HG02981 (cell line): ENCODE data around the gene APH1A.
"Not testable (repeated sequence)": the region's sequence is repeated elsewhere in the genome, so short reads cannot be mapped to it uniquely, and the experiment has no call there.

Experiments
- ATAC-seq: cut with Tn5 transposase; IDR thresholded peaks from one replicate; pipeline ENCODE4 v1.9.1; 2021; ENCODE audit warnings: mild to moderate bottlenecking, moderate library complexity; ENCODE audit not compliant: unreplicated experiment

The APH1A gene

DNA sequence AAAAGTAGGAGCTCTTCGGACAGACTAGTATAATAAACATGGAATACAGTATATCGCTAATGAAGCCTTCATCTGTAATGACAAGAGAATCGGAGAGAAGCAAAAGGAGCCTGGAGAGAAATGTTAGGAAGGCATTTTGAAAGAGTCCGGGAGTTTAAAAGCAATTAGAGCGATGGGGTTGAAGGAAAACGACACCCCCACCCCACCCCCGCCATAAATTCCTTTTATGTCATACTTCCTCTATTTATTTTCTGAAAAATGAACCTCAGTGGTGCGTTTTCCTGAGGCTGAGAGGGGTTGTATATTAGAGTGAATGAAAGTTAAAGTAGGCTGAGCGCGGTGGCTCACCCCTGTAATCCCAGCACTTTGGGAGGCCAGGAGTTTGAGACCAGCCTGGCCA is 635 bp upstream of the APH1A start:
- no peak for ATAC-seq

DNA sequence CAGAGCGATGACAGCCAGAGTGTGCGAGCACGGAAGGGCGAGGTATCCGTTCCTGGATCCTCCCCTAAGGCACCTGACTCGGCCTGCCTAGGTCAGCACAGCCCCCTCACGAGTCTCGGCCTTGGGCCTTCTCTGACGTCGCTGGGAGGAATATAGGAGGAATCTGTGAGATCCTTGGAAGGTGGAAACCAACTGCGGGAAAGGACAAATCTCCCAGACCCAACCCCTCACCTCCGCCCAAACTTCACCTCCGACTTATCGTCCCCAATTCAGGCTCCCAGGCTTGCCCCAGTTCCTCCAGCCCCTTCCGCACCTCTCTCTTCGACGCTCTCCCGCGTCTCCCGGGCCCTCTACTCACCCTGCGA is 494 bp downstream of the APH1A start:
- peak; percentile 27 for ATAC-seq

DNA sequence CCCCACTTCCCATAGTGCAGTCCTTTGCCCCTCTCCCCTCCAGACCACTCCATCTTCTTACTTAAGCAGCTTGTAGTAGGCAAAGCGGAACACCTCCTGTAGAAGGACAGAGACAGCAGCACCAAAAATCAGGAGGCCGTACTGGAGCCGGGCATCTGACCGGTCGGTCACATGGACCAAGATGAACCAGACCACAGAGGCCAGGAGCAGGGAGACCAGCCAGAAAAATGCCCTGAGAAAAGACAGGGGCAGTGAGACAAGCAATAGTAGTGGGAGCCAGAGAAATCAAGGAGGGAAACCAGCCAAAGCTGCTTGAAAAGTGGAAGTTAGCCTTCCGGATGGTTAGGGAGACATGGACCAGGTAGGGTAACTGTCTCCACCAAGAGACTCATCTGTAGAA is 920 bp downstream of the APH1A start:
- ATAC-seq, result no peak

DNA sequence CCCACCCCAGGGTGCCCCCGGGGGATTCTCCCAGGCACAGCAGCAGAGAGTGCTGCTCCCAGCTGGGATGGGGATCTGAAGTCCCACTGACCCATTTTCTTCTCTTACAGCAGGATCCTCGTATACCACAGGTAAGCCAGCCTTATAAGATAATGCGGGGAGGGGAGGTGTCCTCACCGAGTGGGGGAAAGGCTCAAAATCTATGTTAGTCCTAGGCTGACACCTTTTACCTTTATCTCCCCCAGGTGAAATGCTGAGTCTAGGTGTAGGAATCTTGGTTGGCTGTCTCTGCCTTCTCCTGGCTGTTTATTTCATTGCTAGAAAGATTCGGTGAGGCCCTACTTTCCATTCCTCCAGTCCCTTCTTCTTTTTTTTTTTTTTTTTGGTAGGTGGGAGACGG is 5.3 kb downstream of the APH1A start:
- no peak for ATAC-seq

DNA sequence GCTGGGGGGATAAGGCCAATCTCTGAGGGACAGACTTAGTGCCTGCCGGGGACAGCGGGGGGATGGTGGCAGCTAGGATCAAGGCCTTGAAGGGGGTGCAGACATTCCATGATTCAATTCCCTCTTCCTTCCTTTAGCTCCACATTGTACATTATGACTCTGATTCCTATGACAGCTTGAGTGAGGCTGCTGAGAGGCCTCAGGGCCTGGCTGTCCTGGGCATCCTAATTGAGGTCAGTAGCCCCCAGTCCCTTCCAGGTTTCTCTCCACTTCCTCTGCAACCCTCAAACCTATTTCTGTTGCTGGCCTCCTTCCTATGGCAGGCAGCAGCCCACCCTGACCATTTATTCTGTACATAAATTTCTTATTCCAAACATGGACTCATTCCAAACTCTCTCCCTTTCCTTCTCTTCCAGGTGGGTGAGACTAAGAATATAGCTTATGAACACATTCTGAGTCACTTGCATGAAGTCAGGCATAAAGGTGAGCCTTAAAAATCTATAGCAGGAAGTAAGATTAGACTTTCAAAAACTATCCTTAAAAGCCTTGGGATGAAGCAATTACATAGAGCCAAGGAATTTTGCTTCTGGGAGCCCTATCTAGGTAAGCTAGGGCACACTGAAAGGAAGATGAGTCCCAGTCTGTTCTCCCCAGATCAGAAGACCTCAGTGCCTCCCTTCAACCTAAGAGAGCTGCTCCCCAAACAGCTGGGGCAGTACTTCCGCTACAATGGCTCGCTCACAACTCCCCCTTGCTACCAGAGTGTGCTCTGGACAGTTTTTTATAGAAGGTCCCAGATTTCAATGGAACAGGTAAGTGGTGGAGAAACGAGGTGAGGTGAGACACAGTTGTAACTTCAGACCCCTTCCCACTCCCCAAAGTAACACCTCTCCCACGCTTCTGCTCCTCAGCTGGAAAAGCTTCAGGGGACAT is 6.2 kb downstream of the APH1A start:
- no peak for ATAC-seq

DNA sequence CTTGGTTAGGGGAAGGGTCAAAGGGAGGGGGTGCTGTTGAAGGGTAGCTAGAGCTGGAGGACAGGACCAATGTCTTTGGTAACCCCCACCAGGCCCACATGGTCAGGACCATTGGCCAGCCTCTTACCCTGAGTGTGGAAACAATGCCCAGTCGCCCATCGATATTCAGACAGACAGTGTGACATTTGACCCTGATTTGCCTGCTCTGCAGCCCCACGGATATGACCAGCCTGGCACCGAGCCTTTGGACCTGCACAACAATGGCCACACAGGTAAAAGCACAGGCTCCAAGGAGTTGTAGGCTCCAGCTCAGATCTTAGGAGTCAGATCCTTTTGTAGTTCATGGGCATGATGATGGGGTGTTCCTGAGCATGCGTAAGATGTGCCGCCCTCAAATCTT is 7.4 kb downstream of the APH1A start:
- ATAC-seq, result no peak

DNA sequence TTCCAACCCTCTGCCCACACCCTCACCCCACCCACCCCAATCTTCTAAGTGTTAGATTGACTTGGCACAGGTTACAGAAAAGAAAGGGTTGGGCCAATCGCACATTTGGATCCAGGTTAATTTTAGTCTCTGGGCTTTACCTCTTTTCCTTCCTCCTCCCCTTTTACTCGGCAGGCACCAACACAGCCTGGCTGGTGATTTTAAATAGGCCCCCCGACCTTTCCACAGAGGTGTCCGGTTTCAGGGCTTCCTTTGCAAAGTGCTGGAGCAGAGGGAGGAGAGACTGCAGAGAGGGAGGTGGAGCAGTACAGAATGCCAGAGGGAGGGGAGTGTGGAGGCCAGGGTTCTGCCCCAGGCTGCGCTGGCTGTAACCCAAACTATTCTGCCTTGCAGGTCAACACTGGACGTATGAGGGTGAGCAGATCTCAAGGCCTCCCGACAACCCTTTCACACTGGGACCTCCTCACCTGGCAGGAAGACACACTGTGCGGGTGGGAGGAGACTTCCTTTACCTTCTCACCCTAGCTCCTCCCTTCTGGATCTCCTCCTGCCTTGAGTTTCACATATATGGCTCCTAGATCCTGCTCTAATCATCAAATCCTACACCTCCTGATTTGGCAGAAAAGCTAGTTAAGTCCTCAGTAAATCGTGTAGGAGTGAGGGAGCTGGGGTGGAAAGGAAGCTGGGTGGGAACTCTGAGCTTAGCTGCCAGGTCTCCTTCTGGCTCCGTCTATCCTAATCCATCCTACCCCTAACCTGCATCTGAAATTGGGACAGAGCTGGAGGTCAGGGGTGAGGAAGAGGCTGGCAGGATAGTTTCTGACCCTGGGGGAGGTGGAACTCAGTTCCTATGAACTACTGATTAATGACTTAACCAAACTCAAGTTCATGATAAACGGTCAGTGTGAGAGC is 8.8 kb downstream of the APH1A start:
- ATAC-seq, result no peak

DNA sequence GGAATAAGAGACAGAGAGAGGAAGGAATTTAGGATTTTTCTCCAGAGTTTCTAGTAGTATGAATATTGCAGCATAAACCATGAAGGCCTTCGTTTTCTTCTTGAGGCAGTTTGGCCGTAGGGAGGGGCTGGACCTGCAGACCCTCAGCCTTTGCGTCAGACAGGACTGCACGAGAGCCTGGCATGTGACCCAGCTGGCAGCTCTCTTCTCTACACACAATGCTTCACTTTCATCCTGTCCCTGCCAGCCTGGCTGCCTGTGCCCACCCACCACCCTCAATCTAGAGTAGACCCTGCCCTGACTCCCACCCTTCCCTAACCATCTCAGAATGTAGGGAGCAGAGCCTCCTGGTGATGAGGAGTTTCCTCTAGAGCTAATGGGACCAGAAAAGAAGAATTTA is 9.6 kb downstream of the APH1A start:
- no peak for ATAC-seq

DNA sequence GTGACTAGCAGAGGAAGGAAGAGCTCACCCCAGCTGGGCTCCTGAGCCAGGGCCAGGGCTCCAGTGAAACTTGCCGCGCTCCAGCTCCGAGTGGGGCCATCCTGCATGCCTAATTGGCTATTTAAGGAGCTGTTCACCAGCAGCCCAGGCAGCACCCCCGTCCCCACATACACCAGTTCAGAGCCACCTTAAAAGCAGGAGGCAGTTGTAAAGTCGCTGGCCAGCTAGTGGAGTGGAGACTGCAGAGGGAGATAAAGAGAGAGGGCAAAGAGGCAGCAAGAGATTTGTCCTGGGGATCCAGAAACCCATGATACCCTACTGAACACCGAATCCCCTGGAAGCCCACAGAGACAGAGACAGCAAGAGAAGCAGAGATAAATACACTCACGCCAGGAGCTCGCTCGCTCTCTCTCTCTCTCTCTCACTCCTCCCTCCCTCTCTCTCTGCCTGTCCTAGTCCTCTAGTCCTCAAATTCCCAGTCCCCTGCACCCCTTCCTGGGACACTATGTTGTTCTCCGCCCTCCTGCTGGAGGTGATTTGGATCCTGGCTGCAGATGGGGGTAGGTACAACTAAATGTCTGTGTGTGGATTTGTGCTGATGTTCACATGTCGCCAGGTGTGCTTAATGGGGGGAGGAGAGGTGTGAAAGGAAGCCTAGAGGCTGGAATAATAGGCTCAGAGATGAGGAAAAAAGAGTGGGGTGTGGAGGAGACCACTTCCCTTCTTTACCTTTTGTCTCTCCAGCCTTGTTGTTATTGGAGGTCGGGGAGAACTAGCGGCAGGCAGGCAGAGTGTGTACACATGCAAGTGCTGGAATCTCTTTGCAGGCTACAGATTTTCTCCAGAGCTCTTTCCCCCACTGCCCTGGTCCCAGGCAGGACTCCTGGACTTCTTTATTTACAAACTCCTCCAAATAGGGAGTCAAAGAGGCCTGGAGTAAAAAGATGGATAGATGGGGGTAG is 10.9 kb downstream of the APH1A start, which contains the start of gene CA14:
Gene CA14, plus strand, starts transcription at position 151 of the 962 bp plus-strand sequence. Its CDS starts 355 bp downstream, at position 506.
- ATAC-seq, result no peak

DNA sequence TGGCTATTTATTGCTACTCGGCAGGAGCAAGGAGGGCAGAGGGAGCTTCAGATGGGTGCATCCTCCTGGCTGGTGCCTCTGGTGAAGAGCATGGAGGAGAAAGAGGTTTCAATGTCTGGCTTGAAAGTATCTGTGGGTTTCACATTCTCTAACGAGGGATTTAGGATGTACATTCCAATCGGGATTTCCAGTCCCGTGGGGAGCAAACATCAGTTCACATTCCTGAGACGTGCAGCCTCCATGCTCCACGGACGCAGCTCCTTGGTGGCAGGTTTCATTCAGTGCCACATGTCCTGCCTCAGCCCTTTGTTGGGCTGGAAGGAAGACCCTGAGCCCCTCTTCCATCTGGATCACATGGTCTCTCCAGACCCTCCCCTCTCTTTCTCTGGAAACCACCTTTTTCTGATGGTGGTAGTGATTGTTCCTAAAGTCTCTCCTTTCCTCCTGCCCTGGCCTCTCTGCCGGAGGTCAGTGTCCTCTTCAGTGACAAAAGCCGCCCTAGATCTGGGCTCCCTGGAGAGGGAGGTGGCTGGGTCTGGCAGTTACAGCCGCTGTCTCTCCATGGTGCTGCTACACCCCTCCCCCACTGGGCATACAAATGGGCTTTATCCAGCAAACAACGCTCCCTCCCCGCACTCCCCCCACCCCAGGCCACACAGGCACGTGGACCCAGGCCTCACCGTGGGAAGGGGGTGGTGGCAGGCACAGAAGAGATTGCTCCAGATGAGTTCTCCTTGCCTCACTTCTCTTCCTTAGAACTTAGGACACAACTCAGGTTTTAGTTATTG is 12.1 kb downstream of the APH1A start:
- no peak for ATAC-seq

DNA sequence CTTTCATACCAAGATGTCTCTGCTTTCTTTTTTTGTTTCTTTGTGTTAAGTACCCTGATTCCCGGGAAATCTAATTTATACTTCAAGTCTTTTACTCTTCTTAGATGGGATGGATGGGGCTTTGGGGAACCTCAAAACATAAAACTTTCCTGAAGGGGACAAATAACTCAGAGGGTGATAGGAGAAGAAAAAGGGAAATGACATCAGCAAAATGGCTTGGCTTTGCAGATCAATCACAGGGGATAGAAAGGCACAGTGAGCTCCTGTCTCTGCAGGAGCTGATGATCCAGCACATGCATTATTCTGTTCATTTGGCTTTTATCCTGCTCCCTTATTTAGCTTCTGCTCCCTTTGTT is 12.6 kb downstream of the APH1A start:
- no peak for ATAC-seq

DNA sequence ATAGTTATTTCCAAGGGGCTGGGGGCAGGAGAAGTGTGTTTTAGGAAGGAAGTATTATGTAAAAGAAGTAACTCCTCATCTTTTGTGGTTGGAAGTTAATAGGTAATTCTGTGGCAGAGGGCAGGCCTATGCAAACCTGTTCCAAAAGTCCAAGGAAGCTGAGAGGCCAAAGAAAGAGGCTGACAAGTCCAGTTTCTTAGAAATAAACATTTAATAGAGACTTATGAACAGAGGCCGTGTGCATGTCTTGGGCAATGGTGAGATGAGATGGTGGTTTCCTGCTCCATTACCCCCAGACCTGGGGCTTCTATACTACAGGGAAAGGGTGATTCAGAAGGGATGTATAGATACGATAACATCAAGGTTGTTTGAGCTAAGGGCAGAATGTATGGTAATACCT is 18.9 kb downstream of the APH1A start:
- ATAC-seq, result no peak

DNA sequence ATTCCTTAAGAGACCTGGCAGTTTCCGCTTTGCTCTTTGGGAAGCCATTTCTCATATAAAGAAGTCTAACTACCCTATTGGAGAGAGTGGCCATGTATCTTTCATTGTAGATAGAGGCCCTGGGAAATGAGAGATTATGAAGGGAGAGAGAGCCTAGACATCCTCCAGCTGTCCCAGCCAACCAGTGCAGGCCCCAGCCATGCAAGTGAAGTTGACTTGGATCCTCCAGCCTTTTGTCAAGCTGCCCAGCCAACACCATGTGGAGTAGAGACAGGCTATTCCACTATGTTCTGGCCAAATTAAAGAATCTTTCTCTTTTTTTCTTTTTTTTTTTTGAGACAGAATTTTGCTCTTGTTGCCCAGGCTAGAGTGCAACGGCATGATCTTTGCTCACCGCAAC is 25.8 kb downstream of the APH1A start:
- ATAC-seq, result no peak

DNA sequence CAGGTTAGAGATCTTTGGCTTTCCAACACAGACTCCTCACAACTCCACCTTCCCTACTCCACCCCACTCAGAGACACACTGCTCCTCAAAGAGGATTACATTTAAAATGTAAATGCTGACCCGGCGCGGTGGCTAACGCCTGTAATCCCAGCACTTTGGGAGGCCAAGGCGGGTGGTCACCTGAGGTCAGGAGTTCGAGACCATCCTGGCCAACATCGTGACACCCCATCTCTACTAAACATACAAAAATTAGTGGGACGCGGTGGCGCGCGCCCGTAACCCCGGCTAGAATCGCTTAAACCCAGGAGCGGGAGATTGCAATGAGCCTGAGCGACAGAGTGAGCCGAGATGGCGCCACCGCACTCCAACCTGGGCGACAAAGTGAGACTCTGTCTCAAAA is 31.1 kb downstream of the APH1A start:
- ATAC-seq, result no peak

DNA sequence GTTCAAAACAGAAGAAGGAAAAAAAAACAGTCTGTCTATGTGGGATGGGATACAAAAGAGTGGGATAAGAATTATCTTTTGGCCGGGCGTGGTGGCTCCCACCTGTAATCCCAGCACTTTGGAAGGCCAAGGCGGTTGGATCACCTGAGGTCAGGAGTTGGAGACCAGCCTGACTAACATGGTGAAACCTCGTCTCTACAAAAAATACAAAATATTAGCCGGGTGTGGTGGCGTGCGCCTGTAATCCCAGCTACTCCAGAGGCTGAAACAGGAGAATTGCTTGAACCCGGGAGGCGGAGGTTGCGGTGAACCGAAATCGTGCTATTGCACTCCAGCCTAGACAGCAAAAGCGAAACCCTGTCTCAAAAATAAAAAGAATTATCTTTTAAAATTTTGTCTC is 31.6 kb downstream of the APH1A start:
- not testable (repeated sequence) for ATAC-seq

DNA sequence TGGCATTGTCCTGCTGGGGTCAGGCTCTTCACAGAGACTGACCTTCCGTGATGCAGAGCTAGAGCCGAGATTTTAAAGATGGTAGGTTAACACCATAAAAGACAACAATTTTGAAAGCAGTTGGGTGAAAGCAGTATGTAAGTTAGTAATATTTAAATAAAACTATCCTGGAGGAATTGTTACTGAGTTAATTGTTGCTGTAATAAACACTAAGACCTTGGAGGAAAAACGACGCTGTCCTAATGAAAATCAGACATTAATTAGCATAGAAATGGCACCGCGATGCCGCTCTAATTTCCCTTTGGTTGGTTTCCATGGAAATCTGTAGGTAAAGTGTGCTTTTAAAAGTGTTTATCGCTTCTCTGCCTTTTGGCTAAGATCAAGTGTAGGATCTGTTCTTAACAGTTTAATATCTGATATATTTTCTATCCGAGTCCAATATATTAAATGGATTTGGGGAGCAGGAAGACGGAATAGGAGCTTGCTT is 32.2 kb downstream of the APH1A start:
- no peak for ATAC-seq

DNA sequence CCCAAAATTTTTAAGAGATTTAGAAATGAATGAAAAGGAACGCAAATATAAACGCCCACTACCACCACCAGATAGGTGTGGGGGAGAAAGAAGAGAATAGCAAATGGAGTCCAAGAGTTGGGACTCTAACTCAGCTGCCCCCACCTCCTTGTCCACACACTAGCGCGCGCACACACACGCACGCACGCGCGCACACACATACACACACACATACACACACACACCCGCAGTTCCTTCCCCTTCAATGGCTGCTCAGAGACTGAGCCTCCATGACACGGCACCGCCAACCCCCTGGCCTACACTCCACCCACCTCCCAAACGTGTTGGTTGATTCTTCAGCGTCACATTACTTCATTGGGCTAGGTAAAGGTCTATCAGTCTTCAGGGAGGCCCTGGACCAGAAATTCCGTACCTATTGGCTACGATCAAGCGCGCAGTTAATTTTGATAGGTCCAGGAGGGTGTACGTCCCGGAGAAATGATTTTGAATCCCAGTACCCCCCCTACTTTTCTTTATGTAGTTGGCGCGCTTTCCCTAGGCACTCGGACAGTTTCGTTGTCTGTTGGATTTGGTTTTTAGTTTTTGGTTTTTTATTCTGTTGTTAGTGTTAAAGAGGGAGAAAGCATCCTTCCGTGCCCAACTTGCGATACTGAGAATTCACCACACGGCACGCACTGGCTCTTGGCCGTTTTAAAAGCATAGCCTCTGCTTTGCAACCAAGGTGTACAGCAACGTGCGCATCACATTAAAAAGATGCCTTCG is 32.8 kb downstream of the APH1A start, which contains the start of gene ANP32E:
Gene ANP32E, minus strand, starts transcription at position 261 of the 762 bp plus-strand sequence. CDS start 326 bp downstream, outside the sequence.
- ATAC-seq, result peak; percentile 84

DNA sequence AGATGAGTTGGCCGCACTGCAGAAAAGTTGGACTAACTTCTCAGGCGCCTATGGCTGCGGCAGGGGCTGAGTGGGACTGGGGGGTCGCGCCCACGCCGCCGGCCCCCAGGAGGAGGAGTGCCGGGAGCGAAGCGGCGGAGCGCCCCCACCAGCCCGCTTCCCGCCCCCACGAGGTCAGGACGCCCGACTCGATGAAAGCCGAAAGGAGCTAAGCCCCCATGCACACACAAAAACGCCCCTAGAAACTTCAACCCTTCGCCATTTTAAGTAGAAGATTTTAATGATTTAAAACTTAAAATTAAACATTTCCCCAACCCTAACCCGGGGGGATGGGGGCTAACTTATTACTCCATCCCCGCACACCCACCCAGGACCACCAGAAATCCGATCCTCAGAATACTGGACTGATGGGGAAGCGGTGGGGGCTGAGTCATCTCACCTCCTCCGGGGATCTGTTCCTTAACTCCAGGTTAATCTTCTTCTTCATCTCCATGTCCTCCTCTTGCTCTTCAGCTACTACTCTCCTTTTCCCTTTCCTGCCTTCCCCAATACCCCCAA is 33.4 kb downstream of the APH1A start:
- no peak for ATAC-seq
